HepG2 (cell line): ENCODE data around the gene ITLN2.

Source experiments
- BRCA1 ChIP-seq: sonication (generic); formaldehyde crosslinking; IDR thresholded peaks from 2 replicates; pipeline ENCODE4 v1.4.0; 2020; ENCODE audit warnings: missing genetic modification reagents
- CTCF ChIP-seq: sonication (generic); formaldehyde crosslinking; IDR thresholded peaks from 2 replicates; pipeline ENCODE4 v1.5.0; 2020; ENCODE audit warnings: mild to moderate bottlenecking, missing genetic modification reagents, moderate library complexity
- FOXM1 ChIP-seq: sonication (generic); formaldehyde crosslinking; IDR thresholded peaks from 2 replicates; pipeline ENCODE4 v1.5.0; 2020; ENCODE audit warnings: missing genetic modification reagents
- KDM5A ChIP-seq: fragments of 200-600 bp; sonication (generic); IDR thresholded peaks from 2 replicates; pipeline ENCODE4 v1.7.0; 2018; ENCODE audit warnings: antibody characterized with exemption, mild to moderate bottlenecking, low read length, borderline replicate concordance
- MAFK ChIP-seq, 2 experiments: IDR thresholded peaks in 1 of 2; conservative IDR thresholded peaks in 1 of 2; 2 replicates each; pipeline ENCODE4 v1.6.1; 2011; ENCODE audit warnings: improper control_type of control experiment in 2 of 2, low read length in 2 of 2
- NFYB ChIP-seq: sonication (generic); formaldehyde crosslinking; IDR thresholded peaks from 2 replicates; pipeline ENCODE4 v1.4.0; 2020; ENCODE audit warnings: missing genetic modification reagents
- POLR2A ChIP-seq, 2 experiments: IDR thresholded peaks; 2 replicates each; pipeline ENCODE4 v1.6.1; 2011; ENCODE audit warnings: low read depth in 2 of 2, low read length in 2 of 2, mild to moderate bottlenecking in 1 of 2, moderate library complexity in 1 of 2; ENCODE audit not compliant: insufficient read depth in 1 of 2
- POLR2AphosphoS5 ChIP-seq: IDR thresholded peaks from 2 replicates; pipeline ENCODE4 v1.6.1; 2012; ENCODE audit warnings: low read depth, low read length
- SALL2 ChIP-seq: sonication (generic); formaldehyde crosslinking; IDR thresholded peaks from 2 replicates; pipeline ENCODE4 v1.8.1; 2023; ENCODE audit warnings: mild to moderate bottlenecking, missing genetic modification reagents, inconsistent platforms
- SMAD1 ChIP-seq: sonication (generic); formaldehyde crosslinking; IDR thresholded peaks from 2 replicates; pipeline ENCODE4 v1.4.0; 2020; ENCODE audit warnings: missing genetic modification reagents, low read depth, mild to moderate bottlenecking, borderline replicate concordance
- ZNF281 ChIP-seq: sonication (generic); formaldehyde crosslinking; IDR thresholded peaks from 2 replicates; pipeline ENCODE4 v1.4.0; 2020; ENCODE audit warnings: missing genetic modification reagents, borderline replicate concordance
- ZNF784 ChIP-seq: sonication (generic); formaldehyde crosslinking; IDR thresholded peaks from 2 replicates; pipeline ENCODE4 v1.5.1; 2020; ENCODE audit warnings: missing genetic modification reagents, mild to moderate bottlenecking, borderline replicate concordance
- TF ChIP-seq, protein P1 (sequence below): sonication (generic); formaldehyde crosslinking; conservative IDR thresholded peaks from 2 replicates; pipeline ENCODE4 v1.4.0; 2020; ENCODE audit warnings: missing genetic modification reagents
- TF ChIP-seq, protein P2 (sequence below): fragments of 450-650 bp; IDR thresholded peaks from 2 replicates; pipeline ENCODE4 v1.6.1; 2017; ENCODE audit warnings: mild to moderate bottlenecking

GRCh38 chr1:160961419-160961818 lies 6.8 kb upstream of the ITLN2 start:
- TF ChIP-seq KDM5A = no peak
- TF ChIP-seq, protein P1, sequence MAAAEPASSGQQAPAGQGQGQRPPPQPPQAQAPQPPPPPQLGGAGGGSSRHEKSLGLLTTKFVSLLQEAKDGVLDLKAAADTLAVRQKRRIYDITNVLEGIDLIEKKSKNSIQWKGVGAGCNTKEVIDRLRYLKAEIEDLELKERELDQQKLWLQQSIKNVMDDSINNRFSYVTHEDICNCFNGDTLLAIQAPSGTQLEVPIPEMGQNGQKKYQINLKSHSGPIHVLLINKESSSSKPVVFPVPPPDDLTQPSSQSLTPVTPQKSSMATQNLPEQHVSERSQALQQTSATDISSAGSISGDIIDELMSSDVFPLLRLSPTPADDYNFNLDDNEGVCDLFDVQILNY (CRISPR knock-in tag) = no peak
- TF ChIP-seq NFYB (CRISPR knock-in tag) = no peak
- no peak for TF ChIP-seq FOXM1 (CRISPR knock-in tag)
- TF ChIP-seq POLR2A (IDR thresholded peaks at IDR 0.05; ENCODE audit: insufficient read depth in 1 of 2, low read depth in 2 of 2, low read length in 2 of 2) = no peak
- no peak for TF ChIP-seq POLR2AphosphoS5
- TF ChIP-seq MAFK (conservative IDR thresholded peaks at IDR 0.05 in 1 of 2, IDR thresholded peaks at IDR 0.05 in 1 of 2; ENCODE audit: low read length in 2 of 2) = no peak
- TF ChIP-seq CTCF (CRISPR knock-in tag) = no peak
- no peak for TF ChIP-seq SMAD1 (CRISPR knock-in tag)
- TF ChIP-seq ZNF281 (CRISPR knock-in tag) = no peak
- TF ChIP-seq ZNF784 (CRISPR knock-in tag) = no peak
- TF ChIP-seq SALL2 (CRISPR knock-in tag) = no peak
- no peak for TF ChIP-seq BRCA1 (CRISPR knock-in tag)
- TF ChIP-seq, protein P2, sequence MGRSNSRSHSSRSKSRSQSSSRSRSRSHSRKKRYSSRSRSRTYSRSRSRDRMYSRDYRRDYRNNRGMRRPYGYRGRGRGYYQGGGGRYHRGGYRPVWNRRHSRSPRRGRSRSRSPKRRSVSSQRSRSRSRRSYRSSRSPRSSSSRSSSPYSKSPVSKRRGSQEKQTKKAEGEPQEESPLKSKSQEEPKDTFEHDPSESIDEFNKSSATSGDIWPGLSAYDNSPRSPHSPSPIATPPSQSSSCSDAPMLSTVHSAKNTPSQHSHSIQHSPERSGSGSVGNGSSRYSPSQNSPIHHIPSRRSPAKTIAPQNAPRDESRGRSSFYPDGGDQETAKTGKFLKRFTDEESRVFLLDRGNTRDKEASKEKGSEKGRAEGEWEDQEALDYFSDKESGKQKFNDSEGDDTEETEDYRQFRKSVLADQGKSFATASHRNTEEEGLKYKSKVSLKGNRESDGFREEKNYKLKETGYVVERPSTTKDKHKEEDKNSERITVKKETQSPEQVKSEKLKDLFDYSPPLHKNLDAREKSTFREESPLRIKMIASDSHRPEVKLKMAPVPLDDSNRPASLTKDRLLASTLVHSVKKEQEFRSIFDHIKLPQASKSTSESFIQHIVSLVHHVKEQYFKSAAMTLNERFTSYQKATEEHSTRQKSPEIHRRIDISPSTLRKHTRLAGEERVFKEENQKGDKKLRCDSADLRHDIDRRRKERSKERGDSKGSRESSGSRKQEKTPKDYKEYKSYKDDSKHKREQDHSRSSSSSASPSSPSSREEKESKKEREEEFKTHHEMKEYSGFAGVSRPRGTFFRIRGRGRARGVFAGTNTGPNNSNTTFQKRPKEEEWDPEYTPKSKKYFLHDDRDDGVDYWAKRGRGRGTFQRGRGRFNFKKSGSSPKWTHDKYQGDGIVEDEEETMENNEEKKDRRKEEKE = no peak
